ENCODE data around the gene WDR1.

Gene WDR1

GRCh38 chr4:10094841-10095240 lies 21.8 kb downstream of the WDR1 start:
- DNase-seq (ENCODE audit: low read depth): no peak
- H3K4me3 ChIP-seq (ENCODE audit: control insufficient read depth, low read depth, low read length): no peak overlapping the region
- TF ChIP-seq, protein P1, sequence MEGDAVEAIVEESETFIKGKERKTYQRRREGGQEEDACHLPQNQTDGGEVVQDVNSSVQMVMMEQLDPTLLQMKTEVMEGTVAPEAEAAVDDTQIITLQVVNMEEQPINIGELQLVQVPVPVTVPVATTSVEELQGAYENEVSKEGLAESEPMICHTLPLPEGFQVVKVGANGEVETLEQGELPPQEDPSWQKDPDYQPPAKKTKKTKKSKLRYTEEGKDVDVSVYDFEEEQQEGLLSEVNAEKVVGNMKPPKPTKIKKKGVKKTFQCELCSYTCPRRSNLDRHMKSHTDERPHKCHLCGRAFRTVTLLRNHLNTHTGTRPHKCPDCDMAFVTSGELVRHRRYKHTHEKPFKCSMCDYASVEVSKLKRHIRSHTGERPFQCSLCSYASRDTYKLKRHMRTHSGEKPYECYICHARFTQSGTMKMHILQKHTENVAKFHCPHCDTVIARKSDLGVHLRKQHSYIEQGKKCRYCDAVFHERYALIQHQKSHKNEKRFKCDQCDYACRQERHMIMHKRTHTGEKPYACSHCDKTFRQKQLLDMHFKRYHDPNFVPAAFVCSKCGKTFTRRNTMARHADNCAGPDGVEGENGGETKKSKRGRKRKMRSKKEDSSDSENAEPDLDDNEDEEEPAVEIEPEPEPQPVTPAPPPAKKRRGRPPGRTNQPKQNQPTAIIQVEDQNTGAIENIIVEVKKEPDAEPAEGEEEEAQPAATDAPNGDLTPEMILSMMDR (conservative IDR thresholded peaks at IDR 0.05; ENCODE audit: control insufficient read depth, insufficient read depth, low read depth, low read length): no peak

- no peak overlapping the region for H3K4me3 ChIP-seq (ENCODE audit: control insufficient read depth, low read depth, low read length)
- TF ChIP-seq, protein P1 (conservative IDR thresholded peaks at IDR 0.05; ENCODE audit: control insufficient read depth, insufficient read depth, low read depth, low read length): no peak
- peak; percentile 18 for DNase-seq (ENCODE audit: low read depth)
Observed at GRCh38 chr4:10093801-10094552, 22.6 kb downstream of the WDR1 start.

- DNase-seq (ENCODE audit: low read depth): no peak
- H3K4me3 ChIP-seq (ENCODE audit: control insufficient read depth, low read depth, low read length): no peak overlapping the region
- TF ChIP-seq, protein P1 (conservative IDR thresholded peaks at IDR 0.05; ENCODE audit: control insufficient read depth, insufficient read depth, low read depth, low read length): no peak
Observed at GRCh38 chr4:10093271-10093621, 23.4 kb downstream of the WDR1 start.

DNA sequence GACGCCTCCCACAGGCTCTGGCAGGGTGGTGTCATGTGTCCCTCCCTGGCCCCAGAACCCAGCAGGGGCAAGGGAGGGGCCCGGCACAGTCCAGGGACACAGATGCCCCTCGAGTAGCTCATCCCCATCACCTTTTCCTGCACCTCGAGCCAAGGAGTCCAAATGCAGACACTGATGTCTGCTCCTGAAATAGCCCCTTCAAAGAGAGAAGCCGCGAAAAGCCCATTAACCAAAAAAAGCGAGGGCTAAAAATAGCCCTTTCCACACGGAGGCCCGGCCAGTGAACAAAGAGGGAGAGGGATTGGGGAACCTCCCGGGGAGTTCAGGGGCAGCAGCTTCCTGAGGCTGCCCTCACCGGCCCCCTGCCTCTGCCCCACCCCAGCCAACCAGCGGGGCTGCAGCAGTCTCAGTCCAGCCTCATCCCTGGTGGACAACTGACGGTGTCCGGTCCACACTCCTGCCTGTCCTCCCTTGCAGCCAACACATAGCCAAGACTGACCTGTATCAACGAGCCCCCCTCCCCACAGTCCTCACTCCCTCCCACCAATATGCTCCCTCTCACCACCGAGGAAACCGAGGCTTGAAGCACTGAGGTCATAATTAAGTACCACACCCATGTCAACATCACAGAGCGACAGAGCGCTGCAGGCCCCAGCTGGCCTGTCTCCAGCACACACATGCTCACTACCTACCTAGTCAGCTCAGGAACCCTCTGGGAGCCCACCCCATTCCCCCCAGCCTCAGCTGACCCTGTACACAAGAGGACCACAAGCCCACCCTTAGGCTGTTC lies 23.9 kb downstream of the WDR1 start:
- peak; percentile 19 for DNase-seq (ENCODE audit: low read depth)
- no peak overlapping the region for H3K4me3 ChIP-seq (ENCODE audit: control insufficient read depth, low read depth, low read length)
- TF ChIP-seq, protein P1 (conservative IDR thresholded peaks at IDR 0.05; ENCODE audit: control insufficient read depth, insufficient read depth, low read depth, low read length): no peak

DNA sequence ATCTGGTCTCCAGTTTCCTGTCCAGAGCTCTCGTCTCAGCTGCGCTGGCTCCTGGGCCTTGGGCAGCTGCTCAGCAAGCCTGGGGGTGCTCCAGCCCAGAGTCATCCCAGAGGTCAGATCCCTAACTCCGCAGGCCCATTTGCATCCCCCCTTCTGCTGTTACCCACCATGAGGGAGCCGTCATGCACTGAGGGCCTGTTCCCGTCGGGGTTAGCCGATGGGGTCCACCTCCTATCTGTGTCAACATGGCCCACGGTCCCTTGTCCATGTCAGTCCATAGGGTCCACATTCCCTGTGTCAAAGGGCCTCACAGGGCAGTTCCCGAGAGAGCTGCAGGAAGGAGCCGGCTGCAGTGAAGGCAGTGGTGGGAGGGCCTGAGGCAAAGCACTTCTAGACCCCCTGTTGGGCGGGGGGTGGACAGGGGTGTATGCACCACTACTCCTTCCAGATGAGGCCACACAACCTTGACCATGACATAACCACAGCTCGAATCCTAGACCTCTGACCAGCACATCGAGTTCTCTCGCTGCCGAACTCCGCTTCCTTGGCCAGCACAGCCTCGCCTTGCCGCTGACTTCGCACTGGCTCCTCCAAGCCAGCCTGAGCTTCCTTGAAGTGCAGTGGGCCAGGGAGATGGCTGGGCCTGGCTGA lies 24.9 kb downstream of the WDR1 start:
- H3K4me3 ChIP-seq (ENCODE audit: control insufficient read depth, low read depth, low read length): no peak overlapping the region
- DNase-seq (ENCODE audit: low read depth): no peak
- TF ChIP-seq, protein P1 (conservative IDR thresholded peaks at IDR 0.05; ENCODE audit: control insufficient read depth, insufficient read depth, low read depth, low read length): no peak

DNA sequence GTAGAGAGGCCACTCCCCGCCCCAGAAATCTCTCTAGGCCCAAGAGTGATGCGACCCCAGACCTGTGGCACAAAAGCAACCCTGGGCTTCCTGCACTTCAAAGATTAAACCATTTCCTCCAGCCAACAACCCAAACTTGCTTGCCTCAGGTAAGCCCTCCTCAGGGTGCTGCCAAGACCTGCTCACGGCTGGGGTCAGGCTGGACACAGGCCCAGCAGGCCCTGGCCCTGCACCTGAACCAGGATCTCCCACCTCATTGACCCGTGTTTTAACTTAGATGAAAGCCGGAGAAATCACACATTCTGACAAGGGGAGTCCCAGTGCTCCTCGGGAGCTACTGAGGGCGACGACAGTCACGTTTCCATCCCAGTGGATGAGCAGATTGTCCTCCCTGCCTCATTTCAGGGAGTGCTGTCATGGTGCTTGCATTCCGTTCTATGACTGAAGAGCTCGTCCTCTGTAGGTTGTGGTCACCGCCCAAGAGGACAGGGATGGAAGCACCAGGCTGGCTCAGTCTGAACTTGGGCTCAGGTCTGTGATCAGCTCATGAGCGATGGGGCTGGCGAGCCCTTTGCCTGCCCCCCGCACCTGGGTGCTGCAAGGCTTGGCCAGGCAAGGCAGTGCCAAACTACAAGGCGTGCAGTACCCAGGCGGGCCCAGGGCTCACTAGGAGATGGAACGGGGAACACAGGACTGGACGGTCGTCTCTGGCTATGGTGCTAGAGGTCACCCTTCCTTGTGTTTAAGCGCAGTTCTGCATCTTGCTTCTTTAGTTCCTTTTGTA lies 25.9 kb downstream of the WDR1 start:
- TF ChIP-seq, protein P1 (conservative IDR thresholded peaks at IDR 0.05; ENCODE audit: control insufficient read depth, insufficient read depth, low read depth, low read length): no peak
- DNase-seq (ENCODE audit: low read depth): no peak
- H3K4me3 ChIP-seq (ENCODE audit: control insufficient read depth, low read depth, low read length): no peak overlapping the region
